ENCODE measurements around the gene SCYGR3. TPM values are rescaled to one million over a fixed set of nuclear protein-coding genes. Genes with fewer than 3 reads are reported as not detected.
A peak's percentile ranks its signal among the peaks of the same experiment; 100 is the strongest.
"Not testable (repeated sequence)": the region's sequence is repeated elsewhere in the genome, so short reads cannot be mapped to it uniquely, and the experiment has no call there.

SCYGR3 gene
- total and polyA plus RNA-seq, 2 donors, result not detected

DNA sequence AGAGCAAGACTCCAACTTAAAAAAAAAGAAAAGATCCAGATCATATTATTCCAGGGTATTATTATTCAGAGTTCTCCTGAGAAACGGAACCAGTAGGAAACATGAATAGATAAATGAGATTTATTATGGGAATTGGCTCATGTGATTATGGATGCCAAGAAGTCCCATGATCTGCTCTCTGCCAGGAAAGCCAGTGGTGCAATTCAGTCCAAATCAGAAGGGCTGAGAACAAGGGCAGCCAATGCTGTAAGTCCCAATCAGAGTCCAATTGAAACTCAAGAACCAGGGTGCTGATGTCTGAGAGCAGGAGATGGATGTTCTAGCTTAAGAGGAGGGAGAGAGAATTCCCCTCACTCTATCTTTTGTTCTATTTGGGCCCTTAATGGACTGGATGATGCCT, 8.2 kb downstream of the SCYGR3 start:
- Histone ChIP-seq H3K27ac (ENCODE audit: low read depth) (no peak overlapping the region), H3K4me1 (ENCODE audit: insufficient read depth) (no peaks in the 10 kb centered on the region), H3K36me3 (ENCODE audit: insufficient read depth) (no peaks in the 10 kb centered on the region), H3K4me3 (ENCODE audit: low read depth, low read length) (no peak overlapping the region)
- DNase-seq (ENCODE audit: extremely low spot score), result no peak
- WGBS, result 71% methylated on average over 1 of the region's 1 CpG

DNA sequence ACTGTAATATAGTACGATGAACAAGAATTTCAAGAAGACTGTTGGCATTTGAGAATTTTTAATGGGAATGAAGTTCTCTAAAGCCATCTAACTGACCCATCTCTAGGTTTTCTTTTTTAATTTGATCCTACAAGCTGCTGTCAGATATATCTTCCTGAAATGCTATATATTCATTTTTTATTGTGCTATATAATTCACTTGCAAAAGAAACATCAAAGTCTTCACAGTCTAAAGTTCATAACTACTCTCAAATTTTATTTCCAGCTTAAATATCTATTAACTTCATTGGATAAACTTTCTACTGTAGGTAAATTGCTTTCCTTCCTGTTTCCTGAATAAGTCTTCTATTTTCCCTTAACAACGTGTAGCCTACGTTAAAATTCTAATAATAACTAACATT, 12.3 kb downstream of the SCYGR3 start:
- H3K4me3 ChIP-seq (ENCODE audit: low read depth, low read length), result no peak overlapping the region
- 70% methylated on average over 3 of the region's 3 CpGs for WGBS

DNA sequence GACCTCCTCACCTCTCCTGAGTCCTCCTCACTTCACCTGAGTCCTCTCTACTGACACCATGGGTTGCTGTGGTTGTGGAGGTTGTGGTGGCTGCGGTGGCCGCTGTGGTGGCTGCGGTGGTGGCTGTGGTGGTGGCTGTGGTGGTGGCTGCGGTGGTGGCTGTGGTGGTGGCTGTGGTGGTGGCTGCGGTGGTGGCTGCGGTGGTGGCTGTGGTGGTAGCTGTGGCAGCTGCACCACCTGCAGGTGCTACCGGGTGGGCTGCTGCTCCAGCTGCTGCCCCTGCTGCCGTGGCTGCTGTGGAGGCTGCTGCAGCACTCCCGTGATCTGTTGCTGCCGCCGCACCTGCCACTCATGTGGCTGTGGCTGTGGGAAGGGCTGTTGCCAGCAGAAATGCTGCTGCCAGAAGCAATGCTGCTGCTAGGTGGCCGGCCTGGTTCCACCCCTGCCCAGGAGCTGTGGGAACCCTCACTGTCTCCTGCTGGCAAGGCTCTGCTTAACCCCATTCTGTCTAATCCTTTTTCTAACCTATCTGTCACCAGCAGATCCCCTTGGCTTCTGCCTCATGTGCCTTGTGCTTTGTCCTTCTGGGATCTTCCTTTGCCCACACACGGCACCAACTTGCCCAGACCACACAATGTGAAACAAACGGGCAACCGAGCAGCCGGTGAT, 15.7 kb downstream of the SCYGR3 start, which contains the start of gene SCYGR2:
TSS of gene SCYGR2 (plus strand) at position 59 of the 669 bp plus-strand sequence. CDS start at position 59, 0 bp downstream.
- not testable (repeated sequence) for DNase-seq (ENCODE audit: extremely low spot score); H3K36me3 ChIP-seq (ENCODE audit: insufficient read depth)
- WGBS, result 83% methylated on average over 16 of the region's 16 CpGs

More for the DNA sequence above, 12.3 kb downstream of the SCYGR3 start:
- Histone ChIP-seq H3K27ac (ENCODE audit: low read depth) (no peak overlapping the region), H3K36me3 (ENCODE audit: insufficient read depth) (no peaks in the 10 kb centered on the region), H3K4me1 (ENCODE audit: insufficient read depth) (no peaks in the 10 kb centered on the region)
- DNase-seq (ENCODE audit: extremely low spot score), result no peak

DNA sequence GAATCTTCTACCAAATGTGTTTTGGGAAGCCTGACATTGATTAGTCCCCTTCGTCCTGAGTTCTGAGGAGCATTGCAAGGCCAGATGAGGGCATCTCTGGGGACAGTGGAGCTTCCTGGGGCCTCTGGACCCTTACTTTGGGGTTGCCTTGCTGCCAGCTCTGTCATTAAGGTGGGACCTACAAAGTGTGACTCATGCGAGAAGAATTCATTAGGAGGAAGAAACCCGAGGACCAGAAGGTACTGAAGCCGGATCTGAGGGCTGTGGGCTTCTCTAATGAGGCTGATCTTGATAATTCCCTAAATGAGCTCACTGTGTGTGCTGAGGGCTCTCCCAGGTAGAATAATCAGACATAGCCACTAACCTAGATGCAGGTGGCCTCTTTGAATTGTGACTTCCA, 16.6 kb downstream of the SCYGR3 start:
- 73% methylated on average over 4 of the region's 4 CpGs for WGBS
- H3K36me3 ChIP-seq (ENCODE audit: insufficient read depth), result no peaks in the 10 kb centered on the region
- DNase-seq (ENCODE audit: extremely low spot score), result no peak

More for the DNA sequence above, 15.7 kb downstream of the SCYGR3 start, which contains the start of gene SCYGR2:
- not testable (repeated sequence) for H3K4me1 ChIP-seq (ENCODE audit: insufficient read depth); H3K27ac ChIP-seq (ENCODE audit: low read depth); H3K4me3 ChIP-seq (ENCODE audit: low read depth, low read length)

DNA sequence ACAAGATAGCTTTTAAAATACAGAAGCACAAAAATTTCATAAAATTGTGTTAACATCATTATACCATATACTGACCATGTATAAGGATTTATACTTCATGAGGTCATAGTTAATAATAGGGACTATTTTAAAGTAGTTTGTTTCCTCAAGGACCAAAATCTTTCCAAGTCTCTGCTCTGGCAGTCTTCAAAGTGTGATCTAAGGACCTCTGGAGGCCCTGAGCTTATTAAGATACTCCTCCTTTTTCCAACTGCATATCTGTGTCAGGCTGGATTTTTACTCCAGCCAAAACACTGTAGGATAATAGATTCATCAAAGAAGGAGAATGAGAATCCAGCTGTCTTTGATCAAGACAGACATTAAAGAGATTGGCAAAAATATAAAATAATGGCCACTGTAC, 17.6 kb downstream of the SCYGR3 start:
- Histone ChIP-seq H3K4me3 (ENCODE audit: low read depth, low read length) (no peak overlapping the region), H3K36me3 (ENCODE audit: insufficient read depth) (no peaks in the 10 kb centered on the region), H3K27ac (ENCODE audit: low read depth) (no peak overlapping the region), H3K4me1 (ENCODE audit: insufficient read depth) (no peaks in the 10 kb centered on the region)
- peak; percentile 13 for DNase-seq (ENCODE audit: extremely low spot score)

More for the DNA sequence above, 16.6 kb downstream of the SCYGR3 start:
- H3K27ac ChIP-seq (ENCODE audit: low read depth), result no peak overlapping the region
- no peaks in the 10 kb centered on the region for H3K4me1 ChIP-seq (ENCODE audit: insufficient read depth)
- H3K4me3 ChIP-seq (ENCODE audit: low read depth, low read length), result no peak overlapping the region

DNA sequence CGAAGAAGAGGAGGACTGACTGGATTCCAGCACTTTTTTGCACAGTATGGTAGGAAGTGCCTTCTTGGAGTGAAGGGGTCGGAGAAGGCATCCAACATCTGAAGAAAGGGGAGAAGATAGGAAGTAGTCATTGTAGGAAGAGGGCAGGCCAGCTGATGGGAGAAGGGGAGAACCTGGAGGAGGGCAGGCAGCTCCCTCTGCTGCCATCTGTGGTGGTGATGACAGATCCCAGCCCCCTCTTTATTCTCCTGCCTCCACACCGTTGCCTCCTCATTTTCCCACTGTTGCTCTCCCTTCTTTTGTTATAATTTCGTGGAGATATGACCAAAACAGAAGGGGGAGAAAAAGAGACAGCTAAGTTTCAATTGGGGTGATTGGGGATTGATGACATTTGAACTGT, 18.8 kb downstream of the SCYGR3 start:
- no peaks in the 10 kb centered on the region for H3K4me1 ChIP-seq (ENCODE audit: insufficient read depth)
- no peaks in the 10 kb centered on the region for H3K36me3 ChIP-seq (ENCODE audit: insufficient read depth)
- no peak for DNase-seq (ENCODE audit: extremely low spot score)
- WGBS, result 71% methylated on average over 4 of the region's 4 CpGs
- no peak overlapping the region for H3K4me3 ChIP-seq (ENCODE audit: low read depth, low read length)
- H3K27ac ChIP-seq (ENCODE audit: low read depth), result no peak overlapping the region

DNA sequence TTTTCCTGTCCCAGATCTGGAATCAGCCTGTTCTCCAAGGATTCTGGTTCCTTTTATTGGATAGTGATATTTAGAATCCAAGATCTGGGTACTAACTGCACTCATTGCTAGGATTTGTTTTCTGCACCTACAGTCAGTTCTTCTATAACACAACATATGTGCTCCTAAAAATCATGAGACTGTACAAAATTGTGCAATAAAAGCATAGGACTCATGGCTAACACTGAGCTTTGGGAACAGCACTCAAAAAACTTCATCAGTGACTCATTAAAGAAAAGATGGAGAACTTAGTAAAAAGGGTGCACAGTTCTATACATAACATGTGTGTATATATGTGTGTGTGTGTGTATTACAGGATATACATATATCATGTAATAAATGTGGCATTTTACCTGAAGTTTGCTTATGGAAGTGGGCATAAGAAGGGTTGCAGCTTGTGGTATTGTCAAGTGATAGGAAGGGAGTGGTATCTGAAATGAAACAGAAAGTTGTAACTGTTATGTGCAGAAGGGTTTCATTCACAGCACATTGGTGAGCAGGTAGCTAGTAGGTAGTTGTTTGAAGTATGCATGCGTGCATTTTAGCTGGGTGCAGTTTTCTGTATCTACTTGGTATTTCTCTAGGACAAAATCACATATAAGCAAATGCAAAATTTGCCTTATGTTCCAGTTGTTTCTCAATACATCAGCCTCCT, 21.8 kb downstream of the SCYGR3 start:
- no peak overlapping the region for H3K4me3 ChIP-seq (ENCODE audit: low read depth, low read length)
- DNase-seq (ENCODE audit: extremely low spot score), result no peak
- no peak overlapping the region for H3K27ac ChIP-seq (ENCODE audit: low read depth)
- H3K4me1 ChIP-seq (ENCODE audit: insufficient read depth), result no peaks in the 10 kb centered on the region
- H3K36me3 ChIP-seq (ENCODE audit: insufficient read depth), result no peaks in the 10 kb centered on the region
- 95% methylated on average over 1 of the region's 1 CpG for WGBS

DNA sequence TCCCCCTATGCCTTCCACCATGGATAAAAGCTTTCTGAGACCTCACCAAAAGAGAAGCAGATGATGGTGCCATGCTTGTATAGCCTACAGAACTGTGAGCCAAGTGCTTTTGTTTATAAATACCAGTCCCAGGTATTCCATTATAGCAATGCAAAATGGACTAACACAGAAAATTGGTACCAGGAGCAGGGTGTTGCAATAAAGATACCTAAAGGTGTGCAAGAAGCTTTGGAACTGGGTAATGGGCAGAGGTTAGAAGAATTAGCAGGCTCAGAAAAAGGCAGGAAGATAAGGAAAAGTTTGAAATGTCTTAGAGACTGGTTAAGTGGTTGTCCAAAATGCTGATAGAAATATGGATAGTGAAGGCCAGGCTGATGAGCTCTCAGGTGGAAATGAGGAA, 32.3 kb downstream of the SCYGR3 start:
- no peaks in the 10 kb centered on the region for H3K36me3 ChIP-seq (ENCODE audit: insufficient read depth)
- H3K4me3 ChIP-seq (ENCODE audit: low read depth, low read length), result no peak overlapping the region
- H3K27ac ChIP-seq (ENCODE audit: low read depth), result no peak overlapping the region
- no peaks in the 10 kb centered on the region for H3K4me1 ChIP-seq (ENCODE audit: insufficient read depth)
- DNase-seq (ENCODE audit: extremely low spot score), result no peak

DNA sequence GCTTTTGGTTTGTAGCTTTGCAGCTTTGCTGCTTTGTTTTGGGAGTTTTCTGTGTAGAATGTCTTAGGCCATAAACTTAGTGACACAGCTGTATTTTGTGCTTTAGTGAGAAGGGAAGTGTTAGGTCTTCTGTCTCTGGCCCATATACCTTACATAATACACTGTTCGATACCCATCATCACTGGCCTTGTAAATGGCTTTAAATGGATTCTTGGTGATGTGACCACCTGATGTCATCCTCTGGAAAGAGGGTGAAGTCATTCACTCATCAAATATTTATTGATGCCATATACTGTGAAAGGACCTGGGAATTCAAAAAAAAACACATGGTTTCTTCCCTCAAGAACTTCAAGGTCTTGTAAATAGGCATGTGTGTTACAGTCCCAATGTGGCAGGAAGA, 34.8 kb downstream of the SCYGR3 start:
- Histone ChIP-seq H3K4me1 (ENCODE audit: insufficient read depth) (peaks cover 1% of the 10 kb centered on the region), H3K27ac (ENCODE audit: low read depth) (no peak overlapping the region), H3K4me3 (ENCODE audit: low read depth, low read length) (no peak overlapping the region), H3K36me3 (ENCODE audit: insufficient read depth) (no peaks in the 10 kb centered on the region)
- no peak for DNase-seq (ENCODE audit: extremely low spot score)
- WGBS, result 40% methylated on average over 1 of the region's 1 CpG

DNA sequence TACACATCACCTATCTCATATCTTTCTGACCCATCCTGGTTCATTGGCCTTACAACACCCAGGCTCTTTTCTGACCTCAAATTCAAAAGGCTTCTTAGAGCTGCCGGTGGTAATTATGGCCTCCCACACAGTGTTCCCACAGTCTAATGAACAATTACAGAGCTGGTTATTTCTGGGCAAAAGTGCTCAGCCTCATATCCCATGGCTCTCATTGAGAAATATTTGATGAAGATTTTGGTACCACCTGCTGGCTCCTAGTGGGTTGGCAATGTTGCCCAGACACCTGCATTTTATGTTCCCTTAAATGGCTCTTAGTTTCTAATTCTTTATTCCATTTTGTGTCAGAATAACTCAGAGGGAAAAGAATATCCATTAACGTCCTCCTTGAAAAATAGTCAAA, 36.0 kb downstream of the SCYGR3 start:
- DNase-seq (ENCODE audit: extremely low spot score), result no peak
- 84% methylated on average over 2 of the region's 2 CpGs for WGBS
- Histone ChIP-seq H3K27ac (ENCODE audit: low read depth) (no peak overlapping the region), H3K4me1 (ENCODE audit: insufficient read depth) (peaks cover 1% of the 10 kb centered on the region), H3K4me3 (ENCODE audit: low read depth, low read length) (no peak overlapping the region), H3K36me3 (ENCODE audit: insufficient read depth) (no peaks in the 10 kb centered on the region)

DNA sequence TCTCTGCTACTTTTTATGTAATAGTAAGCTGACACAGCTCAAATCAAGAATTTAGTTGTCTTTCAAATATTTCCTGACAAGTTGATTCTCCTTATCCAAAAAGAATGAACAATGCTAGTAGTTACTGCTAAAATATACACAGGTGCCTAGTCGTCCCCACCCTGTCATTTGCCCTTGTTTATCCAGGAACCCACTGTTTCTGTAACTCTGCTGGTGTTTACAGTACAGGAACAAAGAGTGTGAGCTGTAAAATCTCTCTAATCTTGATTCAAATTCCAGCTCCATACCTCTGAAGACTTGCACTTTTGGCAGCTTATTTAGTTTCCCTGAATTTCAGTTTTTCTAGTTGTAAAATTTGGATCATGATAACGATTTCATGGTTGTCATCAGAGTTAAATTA, 37.1 kb downstream of the SCYGR3 start:
- no peak overlapping the region for H3K4me3 ChIP-seq (ENCODE audit: low read depth, low read length)
- H3K36me3 ChIP-seq (ENCODE audit: insufficient read depth), result no peaks in the 10 kb centered on the region
- no peak for DNase-seq (ENCODE audit: extremely low spot score)
- no peak overlapping the region for H3K27ac ChIP-seq (ENCODE audit: low read depth)
- H3K4me1 ChIP-seq (ENCODE audit: insufficient read depth), result peaks cover 1% of the 10 kb centered on the region
- WGBS, result 40% methylated on average over 2 of the region's 2 CpGs

DNA sequence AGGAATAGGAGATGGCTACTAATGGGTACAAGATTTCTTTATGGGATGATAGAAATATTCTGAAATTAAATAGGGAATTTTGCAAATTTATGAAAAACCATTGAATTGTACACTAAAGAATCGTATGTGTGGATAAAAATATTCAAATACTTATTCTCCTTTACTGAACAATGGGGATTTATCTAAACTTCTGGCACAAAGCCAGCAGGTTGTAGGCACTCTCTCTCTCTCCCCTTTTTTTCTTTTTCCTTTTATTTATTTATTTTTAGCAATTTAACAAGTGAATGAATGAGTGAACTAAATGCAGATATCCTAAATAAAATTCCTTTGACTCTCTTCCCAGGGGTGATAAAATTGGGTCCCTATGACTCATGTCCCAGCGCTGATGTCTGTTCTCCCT, 37.8 kb downstream of the SCYGR3 start:
- H3K4me3 ChIP-seq (ENCODE audit: low read depth, low read length), result no peak overlapping the region
- DNase-seq (ENCODE audit: extremely low spot score), result no peak
- H3K36me3 ChIP-seq (ENCODE audit: insufficient read depth), result no peaks in the 10 kb centered on the region
- H3K4me1 ChIP-seq (ENCODE audit: insufficient read depth), result peaks cover 1% of the 10 kb centered on the region
- H3K27ac ChIP-seq (ENCODE audit: low read depth), result no peak overlapping the region
- 80% methylated on average over 2 of the region's 2 CpGs for WGBS

DNA sequence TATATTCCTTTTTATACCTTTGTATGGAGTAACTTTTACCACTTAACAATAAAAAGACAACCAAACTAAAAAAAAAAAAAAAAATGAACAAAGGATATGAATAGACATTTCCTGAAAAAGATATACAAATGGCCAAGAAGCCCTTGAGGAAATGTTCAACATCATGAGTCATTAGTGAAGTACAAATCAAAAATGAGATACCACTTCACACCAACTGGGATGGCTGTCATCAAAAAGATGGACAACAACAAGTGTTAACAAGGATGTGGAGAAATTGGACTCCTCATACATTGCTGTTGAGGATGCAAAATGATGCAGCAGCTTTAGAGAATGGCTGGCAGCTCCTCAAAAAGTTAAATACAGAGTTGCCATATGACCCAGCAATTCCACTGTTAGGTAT, 38.5 kb downstream of the SCYGR3 start:
- DNase-seq (ENCODE audit: extremely low spot score), result no peak
- Histone ChIP-seq H3K36me3 (ENCODE audit: insufficient read depth) (no peaks in the 10 kb centered on the region), H3K27ac (ENCODE audit: low read depth) (no peak overlapping the region), H3K4me3 (ENCODE audit: low read depth, low read length) (no peak overlapping the region), H3K4me1 (ENCODE audit: insufficient read depth) (peaks cover 1% of the 10 kb centered on the region)

DNA sequence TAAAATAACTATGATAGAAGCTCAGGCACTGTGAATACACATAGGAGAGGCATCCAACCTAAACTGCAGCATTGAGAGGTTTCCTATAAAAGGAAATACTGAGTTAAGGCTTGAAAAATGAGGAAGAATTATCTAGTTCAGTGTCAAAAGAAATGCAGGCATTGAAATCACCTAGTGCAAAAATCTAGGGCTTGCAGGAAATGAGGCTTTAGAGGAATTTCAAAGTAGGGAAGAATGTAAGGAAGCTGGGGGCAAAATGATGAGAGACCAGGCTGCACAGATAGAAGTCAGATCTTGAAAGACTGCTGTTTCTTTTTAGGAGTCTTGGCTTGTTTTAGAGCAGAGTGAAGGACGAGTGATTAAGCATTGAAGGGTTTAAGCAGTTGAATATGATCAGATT, 44.0 kb downstream of the SCYGR3 start:
- 28% methylated on average over 1 of the region's 1 CpG for WGBS
- Histone ChIP-seq H3K4me1 (ENCODE audit: insufficient read depth) (no peaks in the 10 kb centered on the region), H3K36me3 (ENCODE audit: insufficient read depth) (no peaks in the 10 kb centered on the region), H3K27ac (ENCODE audit: low read depth) (no peak overlapping the region), H3K4me3 (ENCODE audit: low read depth, low read length) (no peak overlapping the region)
- DNase-seq (ENCODE audit: extremely low spot score), result no peak

Measured in urinary bladder (tissue), 4 donors.